Karpas-422 (cell line): ENCODE measurements around the gene TEX38. TPM values are rescaled to one million over a fixed set of nuclear protein-coding genes. Genes with fewer than 3 reads are reported as not detected.
A peak's percentile ranks its signal among the peaks of the same experiment; 100 is the strongest.
"Not testable (repeated sequence)": the region's sequence is repeated elsewhere in the genome, so short reads cannot be mapped to it uniquely, and the experiment has no call there.

Source experiments
- DNase-seq: peaks from one replicate; pipeline ENCODE4 v3.0.0-alpha.2; 2015
- H2AFZ ChIP-seq: fragments of 200-600 bp; sonication (generic); 2 replicates; pipeline ENCODE4 v1.6.1; 2014; ENCODE audit warnings: antibody characterized with exemption, low read length, mixed read lengths
- H3K27ac ChIP-seq: fragments of 200-600 bp; sonication (generic); 2 replicates; pipeline ENCODE4 v1.5.1; 2014; ENCODE audit warnings: mild to moderate bottlenecking, low read length, moderate library complexity
- H3K27me3 ChIP-seq: fragments of 200-600 bp; sonication (generic); 2 replicates; pipeline ENCODE4 v1.6.1; 2014; ENCODE audit warnings: low read length, mixed read lengths
- H3K36me3 ChIP-seq: fragments of 200-600 bp; sonication (generic); 2 replicates; pipeline ENCODE4 v1.6.1; 2014; ENCODE audit warnings: low read length, mixed read lengths; ENCODE audit not compliant: insufficient read depth
- H3K4me1 ChIP-seq: fragments of 200-600 bp; sonication (generic); 2 replicates; pipeline ENCODE4 v1.6.1; 2014; ENCODE audit warnings: mild to moderate bottlenecking, low read length, mixed read lengths
- H3K4me2 ChIP-seq: fragments of 200-600 bp; sonication (generic); 2 replicates; pipeline ENCODE4 v1.6.1; 2014; ENCODE audit warnings: low read length, low read depth, mild to moderate bottlenecking; ENCODE audit not compliant: poor library complexity, severe bottlenecking
- H3K4me3 ChIP-seq: fragments of 200-600 bp; sonication (generic); 2 replicates; pipeline ENCODE4 v1.5.1; 2014; ENCODE audit warnings: mild to moderate bottlenecking, antibody characterized with exemption, low read length, mixed read lengths
- H3K79me2 ChIP-seq: fragments of 200-600 bp; sonication (generic); 2 replicates; pipeline ENCODE4 v1.6.1; 2014; ENCODE audit warnings: mild to moderate bottlenecking, low read length, mixed read lengths
- H3K9ac ChIP-seq: fragments of 200-600 bp; sonication (generic); 2 replicates; pipeline ENCODE4 v1.6.0; 2014; ENCODE audit warnings: low read length
- H3K9me2 ChIP-seq: fragments of 200-600 bp; sonication (generic), shearing (Covaris generic); replicated peaks from 2 replicates; pipeline ENCODE4 v1.6.0; 2014; ENCODE audit warnings: mild to moderate bottlenecking, low read length, moderate library complexity; ENCODE audit not compliant: insufficient read depth
- H3K9me3 ChIP-seq: fragments of 300-700, 200-600 bp; sonication (generic); 2 replicates; pipeline ENCODE4 v1.6.1; 2014; ENCODE audit warnings: low read length, mixed read lengths
- H4K20me1 ChIP-seq: fragments of 200-600 bp; sonication (generic); 2 replicates; pipeline ENCODE4 v1.6.1; 2014; ENCODE audit warnings: mild to moderate bottlenecking, antibody characterized with exemption, low read length, low read depth; ENCODE audit not compliant: insufficient read depth
- total RNA-seq: library from RNA; depleted of rRNA; stranded (reverse); fragments of >200 nt; shearing (Covaris generic); gene quantifications from 2 replicates; pipeline ENCODE4 v1.2.3, GENCODE V29; 2014; ENCODE audit warnings: low replicate concordance

TEX38 gene
- total RNA-seq, 1 experiment from 2014 or later: 0.37 TPM

DNA sequence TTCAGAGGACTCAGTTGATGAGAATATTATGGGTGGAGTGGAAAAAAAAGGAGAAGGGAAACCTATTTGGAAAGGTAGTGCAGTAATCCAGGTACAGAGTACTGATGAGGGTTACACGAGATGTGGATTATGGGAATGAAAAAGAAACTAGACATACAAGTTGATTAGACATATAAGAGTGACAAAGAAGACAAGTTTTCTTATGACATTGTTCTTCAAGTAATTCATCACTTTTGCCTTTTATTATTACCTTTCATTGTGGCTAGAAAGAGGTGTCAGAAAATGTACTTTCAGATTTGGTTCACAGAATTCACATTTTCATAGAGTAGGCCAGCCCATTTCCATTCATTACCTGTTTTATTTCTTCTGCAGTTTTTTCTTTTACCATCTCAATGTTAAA is 13.9 kb upstream of the TEX38 start:
- Histone ChIP-seq H3K9ac (no peak overlapping the region), H4K20me1 (no peaks in the 10 kb centered on the region), H3K4me2 (no peak overlapping the region), H3K9me3 (no peaks in the 10 kb centered on the region), H3K36me3 (peaks cover 48% of the 10 kb centered on the region), H3K27me3 (no peaks in the 10 kb centered on the region), H3K4me1 (no peaks in the 10 kb centered on the region), H3K27ac (no peak overlapping the region), H3K9me2 (no peaks in the 10 kb centered on the region), H2AFZ (no peak overlapping the region), H3K79me2 (peaks cover 4% of the 10 kb centered on the region; the same call in 1 of the 2 replicates), H3K4me3 (no peak overlapping the region)
- DNase-seq: no peak

DNA sequence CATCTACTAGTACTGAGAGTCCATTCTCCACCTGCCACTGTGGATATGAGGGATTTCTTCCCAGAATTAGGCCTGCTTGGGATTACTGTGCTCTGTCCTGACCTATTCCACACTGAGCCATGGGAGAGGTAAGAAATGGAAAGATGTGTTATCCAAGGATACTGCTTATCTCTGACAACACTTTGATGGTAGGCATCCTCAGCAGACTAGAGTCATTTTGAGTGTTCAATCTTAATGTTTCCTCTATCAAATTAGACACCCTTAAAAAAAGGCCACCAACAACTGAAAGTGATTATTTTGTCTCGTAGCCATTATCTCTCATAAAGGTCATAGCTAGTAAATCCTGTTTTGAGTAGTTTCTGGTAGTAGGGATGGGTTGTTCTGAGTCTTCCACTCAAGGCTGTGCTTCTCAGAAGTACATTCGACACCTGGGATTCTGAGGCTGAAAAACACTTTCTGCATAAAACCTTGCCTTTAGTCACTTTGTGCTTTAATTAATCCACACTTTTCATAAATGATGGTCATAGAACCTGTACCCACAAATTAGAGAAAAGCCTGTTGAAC is 12.3 kb upstream of the TEX38 start:
- H4K20me1 ChIP-seq: no peaks in the 10 kb centered on the region
- no peaks in the 10 kb centered on the region for H3K4me1 ChIP-seq
- no peak overlapping the region for H3K4me3 ChIP-seq
- no peaks in the 10 kb centered on the region for H3K9me3 ChIP-seq
- no peak overlapping the region for H3K9ac ChIP-seq
- no peak overlapping the region for H2AFZ ChIP-seq
- no peaks in the 10 kb centered on the region for H3K9me2 ChIP-seq
- no peak overlapping the region for H3K27ac ChIP-seq
- H3K27me3 ChIP-seq: no peaks in the 10 kb centered on the region
- DNase-seq: no peak
- peaks cover 8% of the 10 kb centered on the region for H3K79me2 ChIP-seq
- peaks cover 50% of the 10 kb centered on the region for H3K36me3 ChIP-seq
- no peak overlapping the region for H3K4me2 ChIP-seq

DNA sequence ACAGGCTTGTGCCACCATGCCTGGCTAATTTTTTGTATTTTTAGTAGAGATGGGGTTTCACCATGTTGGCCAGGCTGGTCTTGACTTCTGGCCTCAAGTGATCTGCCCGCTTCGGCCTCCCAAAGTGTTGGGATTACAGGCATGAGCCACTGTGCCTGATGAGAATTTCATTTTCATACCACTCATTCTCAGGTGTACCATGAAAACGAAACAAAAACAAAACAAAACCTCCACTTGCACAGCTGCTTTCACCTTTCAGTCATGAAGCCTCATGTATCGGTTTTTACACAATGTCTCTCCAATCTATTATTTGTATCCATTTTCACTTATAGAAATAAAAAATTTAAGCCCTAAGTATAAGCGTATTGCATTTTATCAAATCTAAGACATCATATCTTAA is 11.5 kb upstream of the TEX38 start:
- not testable (repeated sequence) for H3K4me1 ChIP-seq, H2AFZ ChIP-seq, H3K27me3 ChIP-seq, H3K4me2 ChIP-seq, H3K4me3 ChIP-seq, H3K9ac ChIP-seq, H4K20me1 ChIP-seq, H3K27ac ChIP-seq, DNase-seq, H3K9me3 ChIP-seq, H3K9me2 ChIP-seq
- Histone ChIP-seq H3K79me2 (peaks cover 15% of the 10 kb centered on the region), H3K36me3 (peaks cover 51% of the 10 kb centered on the region)

DNA sequence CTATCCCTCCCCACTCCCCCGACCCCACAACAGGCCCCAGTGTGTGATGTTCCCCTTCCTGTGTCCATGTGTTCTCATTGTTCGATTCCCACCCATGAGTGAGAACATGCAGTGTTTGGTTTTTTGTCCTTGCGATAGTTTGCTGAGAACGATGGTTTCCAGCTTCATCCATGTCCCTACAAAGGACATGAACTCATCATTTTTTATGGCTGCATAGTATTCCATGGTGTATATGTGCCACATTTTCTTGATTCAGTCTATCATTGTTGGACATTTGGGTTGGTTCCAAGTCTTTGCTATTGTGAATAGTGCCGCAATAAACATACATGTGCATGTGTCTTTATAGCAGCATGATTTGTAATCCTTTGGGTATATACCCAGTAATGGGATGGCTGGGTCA is 8.7 kb upstream of the TEX38 start:
- peaks cover 27% of the 10 kb centered on the region for H3K36me3 ChIP-seq
- not testable (repeated sequence) for H3K9ac ChIP-seq, H3K9me2 ChIP-seq, H2AFZ ChIP-seq, H3K4me2 ChIP-seq, H3K9me3 ChIP-seq, H4K20me1 ChIP-seq, H3K27me3 ChIP-seq, H3K4me3 ChIP-seq, H3K27ac ChIP-seq, DNase-seq
- H3K79me2 ChIP-seq: peaks cover 43% of the 10 kb centered on the region
- peaks cover 15% of the 10 kb centered on the region for H3K4me1 ChIP-seq

DNA sequence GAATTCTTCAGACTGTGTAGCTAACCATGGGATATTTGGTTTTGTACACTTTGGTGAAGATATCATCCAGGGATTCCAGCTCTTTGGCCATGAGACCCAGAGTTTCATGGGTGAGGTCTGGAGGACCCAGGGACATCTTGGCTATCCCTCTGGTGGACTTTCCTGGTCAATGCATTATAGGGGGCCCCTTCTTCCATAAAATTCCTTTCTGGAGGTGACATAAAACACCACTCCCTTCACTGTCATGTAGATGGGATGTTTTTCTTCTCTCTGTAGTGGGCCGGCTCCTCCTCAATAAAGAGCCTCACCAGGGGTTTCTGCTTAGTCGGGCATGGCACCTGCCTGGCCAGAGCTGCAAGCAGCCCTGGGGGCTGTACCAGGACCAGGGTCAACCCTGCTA is 5.7 kb upstream of the TEX38 start:
- Histone ChIP-seq H2AFZ (no peak overlapping the region), H3K27ac (no peak overlapping the region), H3K36me3 (peaks cover 19% of the 10 kb centered on the region), H4K20me1 (no peaks in the 10 kb centered on the region), H3K4me3 (peak overlapping the region; percentile 77; the same call in 1 of the 2 replicates), H3K27me3 (no peaks in the 10 kb centered on the region), H3K9ac (0 out of 2 replicates have a peak overlapping the region, but pooled peaks have one; percentile 92), H3K79me2 (peaks cover 41% of the 10 kb centered on the region), H3K9me3 (no peaks in the 10 kb centered on the region), H3K4me1 (peaks cover 22% of the 10 kb centered on the region), H3K9me2 (no peaks in the 10 kb centered on the region), H3K4me2 (peak overlapping the region; percentile 93)
- no peak for DNase-seq

DNA sequence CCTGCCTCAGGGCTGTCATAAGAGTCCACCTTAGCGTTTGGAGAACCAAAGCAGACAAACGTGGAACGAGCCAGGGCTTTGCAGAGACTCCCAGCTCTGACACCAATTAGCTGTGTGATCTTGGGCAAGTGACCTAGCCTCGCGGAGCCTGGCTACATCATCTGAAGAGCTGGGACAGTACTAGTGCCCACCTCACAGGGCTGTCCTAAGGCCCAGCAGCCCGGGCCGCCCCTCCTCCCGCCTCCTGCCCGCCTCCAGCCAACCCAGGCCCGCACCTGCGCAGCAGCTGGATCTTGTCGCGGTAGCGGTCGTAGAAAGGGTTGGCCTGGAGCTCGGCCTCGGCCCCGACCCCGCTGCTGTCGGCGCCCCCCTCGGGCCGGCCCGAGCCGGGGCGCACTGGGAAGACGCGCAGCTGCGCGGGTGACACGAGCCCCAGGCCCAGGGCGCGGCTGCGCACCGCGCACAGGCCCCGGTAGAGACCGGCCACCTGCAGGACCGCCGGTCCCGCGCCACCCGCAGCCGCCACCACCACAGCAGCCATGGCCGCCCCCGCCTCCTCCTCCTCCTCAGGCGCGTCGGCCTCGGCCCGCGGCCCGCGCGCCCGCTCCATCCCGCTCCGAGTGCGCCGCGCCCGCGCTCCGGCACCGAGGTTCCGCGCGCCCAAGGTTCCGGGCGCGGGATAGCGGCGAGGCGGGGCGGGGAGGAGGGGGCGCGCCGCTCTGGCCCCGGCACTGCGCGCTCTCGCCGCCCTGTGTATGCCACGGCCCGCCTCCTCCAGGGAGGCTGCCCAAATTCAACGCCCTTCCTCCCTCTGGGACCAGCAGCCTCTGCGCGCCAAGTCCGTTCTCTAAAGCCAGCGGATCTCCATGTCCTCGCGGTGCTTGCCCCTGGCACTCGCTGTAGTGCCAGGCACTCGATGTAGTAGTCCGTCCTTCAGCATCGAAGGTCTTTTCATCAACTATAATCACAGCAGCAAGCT is 3.6 kb upstream of the TEX38 start, which contains the start of gene ATPAF1:
Gene ATPAF1, minus strand, starts transcription at position 583 of the 979 bp plus-strand sequence. Its CDS starts 42 bp downstream, at position 541.
- Histone ChIP-seq H3K36me3 (peaks cover 19% of the 10 kb centered on the region), H3K9me3 (no peaks in the 10 kb centered on the region), H2AFZ (peak within 1 kb of the TSS; percentile 65), H3K4me3 (peak within 1 kb of the TSS; percentile 77), H3K27me3 (no peaks in the 10 kb centered on the region), H3K79me2 (peaks cover 39% of the 10 kb centered on the region), H3K4me1 (peaks cover 22% of the 10 kb centered on the region), H4K20me1 (no peaks in the 10 kb centered on the region), H3K9ac (peak within 1 kb of the TSS; percentile 92), H3K9me2 (no peaks in the 10 kb centered on the region), H3K4me2 (peak within 1 kb of the TSS; percentile 93), H3K27ac (peak within 1 kb of the TSS; percentile 52)
- DNase-seq: peak; percentile 94

GRCh38 chr1:46670134-46670533 is 1.5 kb upstream of the TEX38 start:
- peaks cover 28% of the 10 kb centered on the region for H3K79me2 ChIP-seq
- H4K20me1 ChIP-seq: no peaks in the 10 kb centered on the region
- no peak overlapping the region for H2AFZ ChIP-seq
- DNase-seq: no peak
- no peaks in the 10 kb centered on the region for H3K9me3 ChIP-seq
- H3K36me3 ChIP-seq: peaks cover 4% of the 10 kb centered on the region; the same call in 1 of the 2 replicates
- H3K4me1 ChIP-seq: peaks cover 22% of the 10 kb centered on the region
- no peak overlapping the region for H3K27ac ChIP-seq
- H3K9ac ChIP-seq: no peak overlapping the region
- H3K9me2 ChIP-seq: no peaks in the 10 kb centered on the region
- H3K4me3 ChIP-seq: no peak overlapping the region
- no peaks in the 10 kb centered on the region for H3K27me3 ChIP-seq
- no peak overlapping the region for H3K4me2 ChIP-seq

DNA sequence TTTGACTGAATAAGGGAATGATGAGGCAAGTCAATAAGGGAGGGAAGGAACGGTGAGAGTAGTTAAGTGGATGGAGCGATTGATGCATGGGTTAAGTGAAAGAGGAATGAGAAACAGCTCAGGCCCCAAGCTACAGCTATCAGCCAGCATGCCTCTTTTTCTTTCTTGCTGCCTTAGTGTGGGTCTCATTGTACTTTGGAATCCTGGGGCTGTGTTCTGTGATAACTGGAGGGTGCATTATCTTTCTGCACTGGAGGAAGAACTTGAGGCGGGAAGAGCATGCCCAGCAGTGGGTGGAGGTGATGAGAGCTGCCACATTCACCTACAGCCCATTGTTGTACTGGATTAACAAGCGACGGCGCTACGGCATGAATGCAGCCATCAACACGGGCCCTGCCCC is 1.0 kb downstream of the TEX38 start:
- Histone ChIP-seq H3K4me3 (no peak overlapping the region), H3K9me3 (no peaks in the 10 kb centered on the region), H3K27me3 (no peaks in the 10 kb centered on the region), H3K9ac (no peak overlapping the region), H3K36me3 (peaks cover 7% of the 10 kb centered on the region; the same call in 1 of the 2 replicates), H2AFZ (no peak overlapping the region), H3K27ac (no peak overlapping the region), H3K9me2 (no peaks in the 10 kb centered on the region), H4K20me1 (no peaks in the 10 kb centered on the region), H3K4me1 (peaks cover 6% of the 10 kb centered on the region), H3K79me2 (peaks cover 2% of the 10 kb centered on the region), H3K4me2 (no peak overlapping the region)
- DNase-seq: no peak
